ENCODE data around the gene UBL4B.

Gene UBL4B

GRCh38 chr1:110094931-110095654 lies 17.1 kb upstream of the UBL4B start:
- no peak for DNase-seq (ENCODE audit: extremely low spot score)
- POLR2A ChIA-PET: no interaction called here
- CTCF ChIA-PET: no interaction called here
- TF ChIP-seq SP1 (IDR thresholded peaks at IDR 0.05): no peak
- TF ChIP-seq ARNT (IDR thresholded peaks at IDR 0.05): no peak
- TF ChIP-seq HDGF (IDR thresholded peaks at IDR 0.05; ENCODE audit: borderline replicate concordance): no peak
- TF ChIP-seq L3MBTL2 (conservative IDR thresholded peaks at IDR 0.05): no peak

GRCh38 chr1:110097507-110098221 lies 14.6 kb upstream of the UBL4B start:
- no peak for TF ChIP-seq TARDBP (IDR thresholded peaks at IDR 0.05)
- TF ChIP-seq HDGF (IDR thresholded peaks at IDR 0.05; ENCODE audit: borderline replicate concordance): no peak
- TF ChIP-seq FOXK2 (IDR thresholded peaks at IDR 0.05): no peak
- TF ChIP-seq SUZ12 (IDR thresholded peaks at IDR 0.05): no peak
- TF ChIP-seq PKNOX1 (IDR thresholded peaks at IDR 0.05): no peak
- no peak for TF ChIP-seq FOXM1 (IDR thresholded peaks at IDR 0.05; ENCODE audit: borderline replicate concordance)
- no peak for TF ChIP-seq SP1 (IDR thresholded peaks at IDR 0.05)
- TF ChIP-seq L3MBTL2 (conservative IDR thresholded peaks at IDR 0.05): no peak
- no peak for TF ChIP-seq CTBP1 (IDR thresholded peaks at IDR 0.05; ENCODE audit: borderline replicate concordance)
- no peak for TF ChIP-seq FOXA1 (IDR thresholded peaks at IDR 0.05)
- TF ChIP-seq ZNF384 (IDR thresholded peaks at IDR 0.05): no peak
- no peak for TF ChIP-seq ARNT (IDR thresholded peaks at IDR 0.05)
- TF ChIP-seq NFRKB (IDR thresholded peaks at IDR 0.05): no peak
- TF ChIP-seq BHLHE40 (IDR thresholded peaks at IDR 0.05; ENCODE audit: borderline replicate concordance): no peak
- no peak for TF ChIP-seq ELF4 (IDR thresholded peaks at IDR 0.05)
- TF ChIP-seq LEF1 (IDR thresholded peaks at IDR 0.05; ENCODE audit: borderline replicate concordance): no peak
- CTCF ChIA-PET: interaction anchor here (1.5 to 3.3 kb wide), 4 partner anchors 8 to 363 kb away, joined by 4 to 23 read pairs (median 6); no protein-coding TSS in a partner anchor
- DNase-seq (ENCODE audit: extremely low spot score): no peak
- POLR2A ChIA-PET: no interaction called here

GRCh38 chr1:110098222-110099026 lies 13.8 kb upstream of the UBL4B start:
- no peak for TF ChIP-seq CTBP1 (IDR thresholded peaks at IDR 0.05; ENCODE audit: borderline replicate concordance)
- no peak for TF ChIP-seq FOXM1 (IDR thresholded peaks at IDR 0.05; ENCODE audit: borderline replicate concordance)
- no peak for TF ChIP-seq ELF4 (IDR thresholded peaks at IDR 0.05)
- TF ChIP-seq HDGF (IDR thresholded peaks at IDR 0.05; ENCODE audit: borderline replicate concordance): no peak
- TF ChIP-seq SP1 (IDR thresholded peaks at IDR 0.05): no peak
- TF ChIP-seq ZNF384 (IDR thresholded peaks at IDR 0.05): no peak
- no peak for TF ChIP-seq ARNT (IDR thresholded peaks at IDR 0.05)
- no peak for TF ChIP-seq TARDBP (IDR thresholded peaks at IDR 0.05)
- no peak for TF ChIP-seq BHLHE40 (IDR thresholded peaks at IDR 0.05; ENCODE audit: borderline replicate concordance)
- no peak for TF ChIP-seq NFRKB (IDR thresholded peaks at IDR 0.05)
- TF ChIP-seq L3MBTL2 (conservative IDR thresholded peaks at IDR 0.05): no peak
- no peak for TF ChIP-seq LEF1 (IDR thresholded peaks at IDR 0.05; ENCODE audit: borderline replicate concordance)
- no peak for TF ChIP-seq SUZ12 (IDR thresholded peaks at IDR 0.05)
- TF ChIP-seq PKNOX1 (IDR thresholded peaks at IDR 0.05): no peak
- ChIA-PET CTCF (interaction anchor here (1.5 to 3.3 kb wide), 3 partner anchors 10 to 362 kb away, joined by 4 to 23 read pairs (median 7); no protein-coding TSS in a partner anchor), POLR2A (no interaction called here)
- DNase-seq (ENCODE audit: extremely low spot score): no peak

- TF ChIP-seq HDGF (IDR thresholded peaks at IDR 0.05; ENCODE audit: borderline replicate concordance): no peak
- no peak for TF ChIP-seq ARNT (IDR thresholded peaks at IDR 0.05)
- peak; percentile 16; the same call in 1 of the 2 replicates for TF ChIP-seq PKNOX1 (IDR thresholded peaks at IDR 0.05)
- CTCF ChIA-PET: interaction anchor here (0.7 to 7.9 kb wide), 4 partner anchors 11 to 40 kb away, joined by 3 to 104 read pairs (median 7); no protein-coding TSS in a partner anchor
- POLR2A ChIA-PET: interaction anchor here (1.0 to 1.5 kb wide), 4 partner anchors 10 to 239 kb away, joined by 3 to 5 read pairs (median 4); partner anchors contain the start of genes RBM15 and STRIP1
- no peak for DNase-seq (ENCODE audit: extremely low spot score)
Measured at GRCh38 chr1:110100335-110100734, 11.9 kb upstream of the UBL4B start.

GRCh38 chr1:110102081-110102480 lies 10.2 kb upstream of the UBL4B start:
- ChIA-PET CTCF (interaction anchor here (1.5 to 7.9 kb wide), 4 partner anchors 13 to 49 kb away, joined by 5 to 104 read pairs (median 21); no protein-coding TSS in a partner anchor), POLR2A (no interaction called here)
- no peak for TF ChIP-seq SUZ12 (IDR thresholded peaks at IDR 0.05)
- TF ChIP-seq NFRKB (IDR thresholded peaks at IDR 0.05): no peak
- TF ChIP-seq FOXA1 (IDR thresholded peaks at IDR 0.05): no peak
- no peak for TF ChIP-seq ELF4 (IDR thresholded peaks at IDR 0.05)
- no peak for TF ChIP-seq ARNT (IDR thresholded peaks at IDR 0.05)
- no peak for TF ChIP-seq FOXM1 (IDR thresholded peaks at IDR 0.05; ENCODE audit: borderline replicate concordance)
- no peak for TF ChIP-seq TARDBP (IDR thresholded peaks at IDR 0.05)
- TF ChIP-seq L3MBTL2 (conservative IDR thresholded peaks at IDR 0.05): no peak
- no peak for TF ChIP-seq SP1 (IDR thresholded peaks at IDR 0.05)
- no peak for TF ChIP-seq CTBP1 (IDR thresholded peaks at IDR 0.05; ENCODE audit: borderline replicate concordance)
- no peak for TF ChIP-seq PKNOX1 (IDR thresholded peaks at IDR 0.05)
- TF ChIP-seq ZNF384 (IDR thresholded peaks at IDR 0.05): no peak
- TF ChIP-seq BHLHE40 (IDR thresholded peaks at IDR 0.05; ENCODE audit: borderline replicate concordance): no peak
- TF ChIP-seq HDGF (IDR thresholded peaks at IDR 0.05; ENCODE audit: borderline replicate concordance): no peak
- no peak for TF ChIP-seq FOXK2 (IDR thresholded peaks at IDR 0.05)
- TF ChIP-seq LEF1 (IDR thresholded peaks at IDR 0.05; ENCODE audit: borderline replicate concordance): no peak
- no peak for DNase-seq (ENCODE audit: extremely low spot score)
